Measurements from ENCODE around the gene DDX52. TPM values are rescaled to one million over a fixed set of nuclear protein-coding genes. Genes with fewer than 3 reads are reported as not detected.

Gene DDX52
- total and polyA plus RNA-seq, 2 of the 13 experiments (the other 11 are each of a cell fraction or from before 2014, with no cell fraction given), result 8.9 to 36.1 TPM

- no peaks in the 10 kb centered on the region for H3K27me3 ChIP-seq (ENCODE audit: control insufficient read depth in 1 of 2, insufficient read depth in 2 of 2, low read length in 2 of 2)
- TF ChIP-seq SOX5 (CRISPR knock-in tag; IDR thresholded peaks at IDR 0.05; ENCODE audit: borderline replicate concordance) (peak; percentile 35; the same call in 1 of the 2 replicates), SOX13 (IDR thresholded peaks at IDR 0.05) (no peak), SOX13 (CRISPR knock-in tag; conservative IDR thresholded peaks at IDR 0.05 in 1 of 2, IDR thresholded peaks at IDR 0.05 in 1 of 2) (0 out of 4 replicates have a peak, but pooled peaks of 1 of the 2 experiments have one; percentile 27), KAT2B (IDR thresholded peaks at IDR 0.05; ENCODE audit: borderline replicate concordance, low read depth, low read length) (peak; percentile 81; the same call in 1 of the 2 replicates), ZBTB7A (CRISPR knock-in tag; IDR thresholded peaks at IDR 0.05) (no peak), GATAD2A (CRISPR knock-in tag; IDR thresholded peaks at IDR 0.05) (peak; percentile 35; the same call in 1 of the 2 replicates), TEF (CRISPR knock-in tag; IDR thresholded peaks at IDR 0.05) (no peak), ZC3H13 (CRISPR knock-in tag; IDR thresholded peaks at IDR 0.05) (no peak), RBM39 (IDR thresholded peaks at IDR 0.05; ENCODE audit: low read depth, low read length, poor library complexity, severe bottlenecking) (no peak)
- no peak for FAIRE-seq
- no TSS peak for BruUV-seq (replicated peaks)
- no peak overlapping the region for H3K4me3 ChIP-seq (replicated peaks in 1 of 3; ENCODE audit: insufficient read depth in 1 of 3, low read depth in 2 of 3, low read length in 3 of 3)
- no peaks in the 10 kb centered on the region for H3K36me3 ChIP-seq (replicated peaks in 1 of 2; ENCODE audit: control insufficient read depth in 1 of 2, insufficient read depth in 2 of 2, low read length in 2 of 2)
- H3K4me1 ChIP-seq (ENCODE audit: insufficient read depth, low read length), result peaks cover 72% of the 10 kb centered on the region
- 45% methylated on average over 1 of the region's 1 CpG for WGBS (ENCODE audit: low lambda C conversion rate)
- intact Hi-C loops (cut with micrococcal nuclease; ENCODE audit: unreplicated experiment), result no loop called here
- in situ Hi-C loops (cut with HindIII; ENCODE audit: extremely low pct_ligation_motif_present, low pct_unique_long_range_greater_than_20kb), result no loop called here
- ChIA-PET POLR2A (interaction anchor here (3.9 kb wide), 1 partner anchor 20 kb away, joined by 27 read pairs; no protein-coding TSS in a partner anchor), CTCF (ENCODE audit: low intra/inter-chr PET ratio, low total read pairs) (no interaction called here)
- H3K4me2 ChIP-seq (ENCODE audit: low read depth, low read length), result 0 out of 2 replicates have a peak overlapping the region, but pooled peaks have one; percentile 84
- peak overlapping the region; percentile 97 for H3K27ac ChIP-seq (ENCODE audit: extremely low read length, insufficient read depth, low read length)
- ATAC-seq, result no peak
- H2AFZ ChIP-seq (ENCODE audit: low read length), result no peak overlapping the region
- no peak for DNase-seq (ENCODE audit: low spot score)
- no peaks in the 10 kb centered on the region for H3K79me2 ChIP-seq (ENCODE audit: insufficient read depth, low read length)
- no peaks in the 10 kb centered on the region for H4K20me1 ChIP-seq (ENCODE audit: insufficient read depth, low read length)
- no peak overlapping the region for H3K9ac ChIP-seq (ENCODE audit: insufficient read depth, low read depth, low read length)
- no peaks in the 10 kb centered on the region for H3K9me3 ChIP-seq (ENCODE audit: low read length)
Observed at GRCh38 chr17:37678036-37678435, 34.8 kb upstream of the DDX52 start.

Data from HepG2 (cell line).